ENCODE data around the gene NEU3. TPM values are rescaled to one million over a fixed set of nuclear protein-coding genes. Genes with fewer than 3 reads are reported as not detected.
"Not testable (repeated sequence)": the region's sequence is repeated elsewhere in the genome, so short reads cannot be mapped to it uniquely, and the experiment has no call there.

Gene NEU3
- total and polyA plus RNA-seq, 2 of the 4 experiments (the other 2 are of a cell fraction), result 5.5 to 10.6 TPM

- peak overlapping the region; percentile 39; the same call in 1 of the 2 replicates for H3K27ac ChIP-seq (ENCODE audit: insufficient read depth, low read length)
- H3K9me1 ChIP-seq (ENCODE audit: insufficient read depth, low read length), result 0 out of 2 replicates have a peak, but pooled peaks cover 3% of the 10 kb centered on the region
- H3K23ac ChIP-seq (ENCODE audit: low read depth, low read length), result peak overlapping the region; percentile 83
- H4K91ac ChIP-seq (ENCODE audit: insufficient read depth, low read depth, low read length), result 0 out of 2 replicates have a peak overlapping the region, but pooled peaks have one; percentile 6
- WGBS, 2 experiments (ENCODE audit: extremely low coverage in 2 of 2, insufficient read length in 1 of 2), result 20% methylated on average over 1 of the region's 8 CpGs; no CpG with 5 or more reads in 1 of the 2 experiments
- no peaks in the 10 kb centered on the region for H3K9me3 ChIP-seq (ENCODE audit: control insufficient read depth, insufficient read depth, low read length)
- H2AK9ac ChIP-seq (replicated peaks; ENCODE audit: low read depth, low read length, poor library complexity), result no peak overlapping the region
- H2AK5ac ChIP-seq (ENCODE audit: low read depth, low read length), result no peak overlapping the region
- DNase-seq (peak; percentile 10), ATAC-seq (ENCODE audit: low read depth) (0 out of 2 replicates have a peak, but pooled peaks have one; percentile 3)
- H2BK20ac ChIP-seq (ENCODE audit: low read depth, low read length), result no peak overlapping the region
- peak overlapping the region; percentile 94 for H2AFZ ChIP-seq (replicated peaks; ENCODE audit: low read length, poor library complexity)
- in situ Hi-C loops (cut with MboI; ENCODE audit: low sequenced_read_pairs) (no loop called here), dilution Hi-C loops (cut with HindIII; ENCODE audit: low sequenced_read_pairs, unreplicated experiment) (no loop called here), intact Hi-C loops (cut with micrococcal nuclease) (loop anchor here (2.0 kb wide), 1 partner anchor 40 kb away; the partner anchor contains the start of genes SPCS2 and XRRA1)
- H3K4me3 ChIP-seq (ENCODE audit: insufficient read depth, low read depth, low read length), result peak overlapping the region; percentile 87
- peaks cover 10 to 19% of the 10 kb centered on the region in 2 experiments for H3K79me1 ChIP-seq (ENCODE audit: low read depth in 1 of 2, low read length in 2 of 2)
- H4K5ac ChIP-seq (ENCODE audit: low read depth, low read length), result no peak overlapping the region
- ChIA-PET CTCF (interaction anchor here (0.6 kb wide), 1 partner anchor 24 kb away, joined by 3 read pairs; no protein-coding TSS in a partner anchor), POLR2A (ENCODE audit: unreplicated experiment) (no interaction called here)
- H2BK5ac ChIP-seq (ENCODE audit: low read depth, low read length, poor library complexity, severe bottlenecking), result no peak overlapping the region
- peak overlapping the region; percentile 7 to 46; a peak in 2 of 4 replicates for H4K8ac ChIP-seq (ENCODE audit: low read depth in 2 of 2, low read length in 2 of 2)
- H3K18ac ChIP-seq (ENCODE audit: low read depth, low read length), result no peak overlapping the region; the same call in 1 of the 2 replicates
- TF ChIP-seq MXI1 (IDR thresholded peaks at IDR 0.05; ENCODE audit: borderline replicate concordance, low read depth, low read length), result 0 out of 2 replicates have a peak, but pooled peaks have one; percentile 1
- TF ChIP-seq SMC3 (IDR thresholded peaks at IDR 0.05; ENCODE audit: low read depth, low read length), result no peak
- peak overlapping the region; percentile 60 for H3K9ac ChIP-seq (ENCODE audit: low read depth, low read length)
- peak overlapping the region; percentile 30; the same call in 1 of the 2 replicates for H3K14ac ChIP-seq (replicated peaks; ENCODE audit: low read depth, low read length)
- H3K36me3 ChIP-seq (ENCODE audit: control insufficient read depth, insufficient read depth, low read length), result no peaks in the 10 kb centered on the region
- H3K4ac ChIP-seq (ENCODE audit: low read depth, low read length), result peak overlapping the region; percentile 24; the same call in 1 of the 2 replicates
- no TSS peak for BruUV-seq (replicated peaks)
- H2BK120ac ChIP-seq (ENCODE audit: low read depth, low read length), result no peak overlapping the region
- no peaks in the 10 kb centered on the region for H4K20me1 ChIP-seq (ENCODE audit: insufficient read depth, low read length)
- H3K4me1 ChIP-seq (ENCODE audit: control insufficient read depth, insufficient read depth, low read length), result no peaks in the 10 kb centered on the region
- no peaks in the 10 kb centered on the region for H3K27me3 ChIP-seq (ENCODE audit: control insufficient read depth, insufficient read depth, low read length)
- peak overlapping the region; percentile 85 for H3K4me2 ChIP-seq (ENCODE audit: low read depth, low read length)
- no peak overlapping the region for H2BK15ac ChIP-seq (ENCODE audit: low read depth, low read length)
- peak overlapping the region; percentile 42; the same call in 1 of the 2 replicates for H3K56ac ChIP-seq (ENCODE audit: extremely low read depth, insufficient read depth, low read length)
Observed at GRCh38 chr11:74989260-74989638, 516 bp downstream of the NEU3 start.

- H2AK5ac ChIP-seq (ENCODE audit: low read depth, low read length); H3K36me3 ChIP-seq (ENCODE audit: control insufficient read depth, insufficient read depth, low read length); H3K23ac ChIP-seq (ENCODE audit: low read depth, low read length); in situ Hi-C loops (cut with MboI; ENCODE audit: low sequenced_read_pairs); intact Hi-C loops (cut with micrococcal nuclease); H3K4me1 ChIP-seq (ENCODE audit: control insufficient read depth, insufficient read depth, low read length); H4K8ac ChIP-seq (ENCODE audit: low read depth in 2 of 2, low read length in 2 of 2); ATAC-seq (ENCODE audit: low read depth); H2AK9ac ChIP-seq (replicated peaks; ENCODE audit: low read depth, low read length, poor library complexity); H3K9ac ChIP-seq (ENCODE audit: low read depth, low read length); H4K20me1 ChIP-seq (ENCODE audit: insufficient read depth, low read length); H3K18ac ChIP-seq (ENCODE audit: low read depth, low read length); CTCF ChIA-PET; DNase-seq; BruUV-seq (replicated peaks); H4K91ac ChIP-seq (ENCODE audit: insufficient read depth, low read depth, low read length); H2BK15ac ChIP-seq (ENCODE audit: low read depth, low read length); H2AFZ ChIP-seq (replicated peaks; ENCODE audit: low read length, poor library complexity); H3K14ac ChIP-seq (replicated peaks; ENCODE audit: low read depth, low read length); H2BK20ac ChIP-seq (ENCODE audit: low read depth, low read length); H3K27me3 ChIP-seq (ENCODE audit: control insufficient read depth, insufficient read depth, low read length); H4K5ac ChIP-seq (ENCODE audit: low read depth, low read length); H3K4me2 ChIP-seq (ENCODE audit: low read depth, low read length); H3K9me3 ChIP-seq (ENCODE audit: control insufficient read depth, insufficient read depth, low read length); H3K56ac ChIP-seq (ENCODE audit: extremely low read depth, insufficient read depth, low read length); dilution Hi-C loops (cut with HindIII; ENCODE audit: low sequenced_read_pairs, unreplicated experiment); H2BK120ac ChIP-seq (ENCODE audit: low read depth, low read length); H3K9me1 ChIP-seq (ENCODE audit: insufficient read depth, low read length); H3K27ac ChIP-seq (ENCODE audit: insufficient read depth, low read length); H2BK5ac ChIP-seq (ENCODE audit: low read depth, low read length, poor library complexity, severe bottlenecking); H3K4ac ChIP-seq (ENCODE audit: low read depth, low read length); H3K4me3 ChIP-seq (ENCODE audit: insufficient read depth, low read depth, low read length): not testable (repeated sequence)
- WGBS, 2 experiments (ENCODE audit: extremely low coverage in 2 of 2, insufficient read length in 1 of 2), result no CpG with 5 or more reads among the region's 4 CpGs
- peaks cover 10 to 19% of the 10 kb centered on the region in 2 experiments for H3K79me1 ChIP-seq (ENCODE audit: low read depth in 1 of 2, low read length in 2 of 2)
- POLR2A ChIA-PET (ENCODE audit: unreplicated experiment), result interaction anchor here (0.7 kb wide), 1 partner anchor 868 kb away, joined by 9 read pairs; no protein-coding TSS in a partner anchor
Observed at GRCh38 chr11:74990150-74990549, 1.4 kb downstream of the NEU3 start.
